Stimulated activated naive CD8-positive, alpha-beta T cell treated with anti-CD3 and anti-CD28 coated beads, Interleukin-15, Interleukin-2, amounts not matched to agents 100 U/mL and 50 U/mL, for 24 hours (primary cell): ENCODE results near the gene PSMB7.

ENCODE experiments used
- ATAC-seq: fragments of 150-1000 bp; cut with Tn5 transposase; one replicate; pipeline ENCODE4 v1.10.0; 2021
- DNase-seq: peaks from one replicate; pipeline ENCODE4 v3.0.0; 2021

PSMB7 gene

GRCh38 chr9:124410321-124410913 lies 4.8 kb downstream of the PSMB7 start:
- no peak for ATAC-seq

GRCh38 chr9:124409410-124409809 lies 5.8 kb downstream of the PSMB7 start:
- ATAC-seq, result no peak

More at GRCh38 chr9:124410321-124410913, 4.8 kb downstream of the PSMB7 start:
- no peak for DNase-seq

GRCh38 chr9:124403246-124403645 lies 12.0 kb downstream of the PSMB7 start:
- ATAC-seq, result no peak
- no peak for DNase-seq

More at GRCh38 chr9:124409410-124409809, 5.8 kb downstream of the PSMB7 start:
- DNase-seq, result no peak

GRCh38 chr9:124399968-124400940 lies 15.0 kb downstream of the PSMB7 start:
- DNase-seq (no peak), ATAC-seq (no peak)

GRCh38 chr9:124399323-124399967 lies 15.8 kb downstream of the PSMB7 start:
- DNase-seq, result no peak
- ATAC-seq, result no peak

- DNase-seq (no peak), ATAC-seq (no peak)
Observed at GRCh38 chr9:124398191-124398935, 16.9 kb downstream of the PSMB7 start.

GRCh38 chr9:124395826-124396225 lies 19.4 kb downstream of the PSMB7 start:
- ATAC-seq (no peak), DNase-seq (no peak)

GRCh38 chr9:124394596-124394995 lies 20.6 kb downstream of the PSMB7 start:
- DNase-seq (no peak), ATAC-seq (no peak)

GRCh38 chr9:124394167-124394566 lies 21.1 kb downstream of the PSMB7 start:
- ATAC-seq, result peak; percentile 72
- no peak for DNase-seq

GRCh38 chr9:124392871-124393460 lies 22.3 kb downstream of the PSMB7 start:
- DNase-seq, result no peak
- peak; percentile 49 for ATAC-seq

- ATAC-seq (no peak), DNase-seq (no peak)
Observed at GRCh38 chr9:124392254-124392870, 22.9 kb downstream of the PSMB7 start.

- no peak for ATAC-seq
- no peak for DNase-seq
Observed at GRCh38 chr9:124390794-124391658, 24.2 kb downstream of the PSMB7 start.

- DNase-seq (no peak), ATAC-seq (no peak)
Observed at GRCh38 chr9:124389146-124389939, 25.9 kb downstream of the PSMB7 start.

GRCh38 chr9:124388275-124389048 lies 26.8 kb downstream of the PSMB7 start:
- DNase-seq (no peak), ATAC-seq (no peak)

GRCh38 chr9:124386201-124386600 lies 29.0 kb downstream of the PSMB7 start:
- DNase-seq (no peak), ATAC-seq (no peak)

- no peak for DNase-seq
- no peak for ATAC-seq
Observed at GRCh38 chr9:124385623-124386022, 29.6 kb downstream of the PSMB7 start.

GRCh38 chr9:124384846-124385245 lies 30.4 kb downstream of the PSMB7 start:
- DNase-seq (no peak), ATAC-seq (no peak)

- ATAC-seq (no peak), DNase-seq (no peak)
Observed at GRCh38 chr9:124384210-124384609, 31.0 kb downstream of the PSMB7 start.
